SK-N-SH (cell line): Measurements from ENCODE around the gene TSPAN4.

Experiments
- CTCF ChIP-seq: fragments of 200-600 bp; sonication (generic); IDR thresholded peaks from 2 replicates; pipeline ENCODE4 v1.6.1; 2017; ENCODE audit warnings: antibody characterized with exemption, mild to moderate bottlenecking, moderate library complexity
- ELF1 ChIP-seq: IDR thresholded peaks from 2 replicates; pipeline ENCODE4 v1.4.0; 2012
- EP300 ChIP-seq, 2 experiments: IDR thresholded peaks; 2 replicates each; pipeline versions ENCODE4 v1.4.0 to v1.6.1; 2012; ENCODE audit warnings: borderline replicate concordance in 1 of 2, low read depth in 1 of 2, low read length in 1 of 2
- FOSL2 ChIP-seq: IDR thresholded peaks from 2 replicates; pipeline ENCODE4 v1.4.0; 2012; ENCODE audit warnings: low read depth, mild to moderate bottlenecking, moderate library complexity, borderline replicate concordance
- GABPA ChIP-seq: IDR thresholded peaks from 2 replicates; pipeline ENCODE4 v1.4.0; 2012; ENCODE audit warnings: low read depth, mild to moderate bottlenecking
- POLR2AphosphoS5 ChIP-seq: IDR thresholded peaks from 2 replicates; pipeline ENCODE4 v1.6.1; 2012; ENCODE audit warnings: low read depth, low read length
- RFX5 ChIP-seq: IDR thresholded peaks from 2 replicates; pipeline ENCODE4 v1.6.1; 2012; ENCODE audit warnings: mild to moderate bottlenecking, improper control_type of control experiment, low read length
- TAF1 ChIP-seq: IDR thresholded peaks from 2 replicates; pipeline ENCODE4 v1.6.1; 2012; ENCODE audit warnings: low read depth, mild to moderate bottlenecking, low read length, moderate library complexity, borderline replicate concordance

- TF ChIP-seq POLR2AphosphoS5 (no peak), CTCF (no peak), GABPA (no peak), TAF1 (no peak), RFX5 (no peak), EP300 (IDR thresholded peaks at IDR 0.05; ENCODE audit: borderline replicate concordance in 1 of 2, low read depth in 1 of 2, low read length in 1 of 2) (no peak), FOSL2 (no peak), ELF1 (no peak)
Observed at GRCh38 chr11:869399-870126, 26.9 kb downstream of the TSPAN4 start.
